ENCODE results near the gene KCNN2. TPM values are rescaled to one million over a fixed set of nuclear protein-coding genes. Genes with fewer than 3 reads are reported as not detected.

Gene KCNN2
- total RNA-seq = not detected in 2 replicates

DNA sequence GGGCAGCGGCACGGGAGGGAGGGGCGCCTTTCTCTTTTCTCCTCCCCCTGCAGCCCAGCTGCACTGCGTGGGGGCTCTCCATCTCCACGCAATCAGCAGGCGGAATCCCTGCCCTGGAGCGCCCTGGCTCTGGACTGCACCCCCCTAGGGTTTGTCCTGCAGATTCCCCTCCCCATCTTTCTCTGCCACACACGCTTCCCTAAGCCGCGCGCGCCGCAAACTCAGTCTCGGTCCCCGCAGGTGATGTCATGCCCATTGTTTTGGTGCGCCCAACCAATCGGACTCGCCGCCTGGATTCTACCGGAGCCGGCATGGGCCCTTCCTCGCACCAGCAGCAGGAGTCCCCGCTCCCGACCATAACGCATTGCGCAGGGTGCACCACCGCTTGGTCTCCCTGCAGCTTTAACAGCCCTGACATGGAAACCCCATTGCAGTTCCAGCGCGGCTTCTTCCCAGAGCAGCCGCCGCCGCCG lies at the start of gene KCNN2:
Gene KCNN2, plus strand, starts transcription at position 347 of the 473 bp plus-strand sequence. Its CDS starts 70 bp downstream, at position 417.
- no peak for DNase-seq
- no peaks in the 10 kb centered on the region for H3K9me3 Mint-ChIP-seq
- CTCF ChIA-PET = no interaction called here
- H3K27me3 Mint-ChIP-seq = peaks cover 49% of the 10 kb centered on the region
- ATAC-seq (ENCODE audit: low read depth) = no peak
- peak within 1 kb of the TSS; percentile 24 for H3K4me3 Mint-ChIP-seq
- POLR2A ChIA-PET = no interaction called here
- TF ChIP-seq, protein P1, sequence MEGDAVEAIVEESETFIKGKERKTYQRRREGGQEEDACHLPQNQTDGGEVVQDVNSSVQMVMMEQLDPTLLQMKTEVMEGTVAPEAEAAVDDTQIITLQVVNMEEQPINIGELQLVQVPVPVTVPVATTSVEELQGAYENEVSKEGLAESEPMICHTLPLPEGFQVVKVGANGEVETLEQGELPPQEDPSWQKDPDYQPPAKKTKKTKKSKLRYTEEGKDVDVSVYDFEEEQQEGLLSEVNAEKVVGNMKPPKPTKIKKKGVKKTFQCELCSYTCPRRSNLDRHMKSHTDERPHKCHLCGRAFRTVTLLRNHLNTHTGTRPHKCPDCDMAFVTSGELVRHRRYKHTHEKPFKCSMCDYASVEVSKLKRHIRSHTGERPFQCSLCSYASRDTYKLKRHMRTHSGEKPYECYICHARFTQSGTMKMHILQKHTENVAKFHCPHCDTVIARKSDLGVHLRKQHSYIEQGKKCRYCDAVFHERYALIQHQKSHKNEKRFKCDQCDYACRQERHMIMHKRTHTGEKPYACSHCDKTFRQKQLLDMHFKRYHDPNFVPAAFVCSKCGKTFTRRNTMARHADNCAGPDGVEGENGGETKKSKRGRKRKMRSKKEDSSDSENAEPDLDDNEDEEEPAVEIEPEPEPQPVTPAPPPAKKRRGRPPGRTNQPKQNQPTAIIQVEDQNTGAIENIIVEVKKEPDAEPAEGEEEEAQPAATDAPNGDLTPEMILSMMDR (IDR thresholded peaks at IDR 0.05) = no peak
- H3K27ac Mint-ChIP-seq = no peak within 1 kb of the TSS
- H3K36me3 Mint-ChIP-seq (ENCODE audit: low read depth) = no peaks in the 10 kb centered on the region
- peaks cover 9% of the 10 kb centered on the region for H3K4me1 Mint-ChIP-seq
- intact Hi-C loops (cut with micrococcal nuclease) = no loop called here

DNA sequence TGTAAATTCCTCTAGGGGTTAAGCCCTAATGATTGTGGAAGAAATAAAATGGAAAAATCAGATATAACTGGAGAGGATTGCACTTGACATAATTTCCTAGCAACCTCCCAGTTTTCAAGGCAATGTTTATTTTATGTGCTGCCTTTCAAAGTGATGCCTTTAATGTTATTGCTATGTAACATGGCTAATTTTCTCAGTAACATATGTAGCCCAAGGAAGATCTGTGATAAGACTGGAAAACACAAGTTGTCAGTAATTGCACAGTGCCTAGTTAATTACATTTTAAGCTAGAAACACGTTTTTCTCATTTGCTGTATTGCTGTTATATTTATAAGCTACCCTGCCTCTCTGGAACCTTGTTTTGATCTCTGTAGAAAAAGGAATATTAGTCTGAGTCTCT lies 49.2 kb upstream of the KCNN2 start:
- Mint-ChIP-seq H3K4me1 (no peaks in the 10 kb centered on the region), H3K36me3 (ENCODE audit: low read depth) (no peaks in the 10 kb centered on the region), H3K9me3 (no peaks in the 10 kb centered on the region), H3K27ac (no peak overlapping the region), H3K4me3 (no peak overlapping the region), H3K27me3 (no peaks in the 10 kb centered on the region)
- no peak for ATAC-seq (ENCODE audit: low read depth)
- ChIA-PET CTCF (no interaction called here), POLR2A (no interaction called here)
- no peak for DNase-seq
- TF ChIP-seq, protein P1 (IDR thresholded peaks at IDR 0.05) = no peak
- intact Hi-C loops (cut with micrococcal nuclease) = no loop called here

DNA sequence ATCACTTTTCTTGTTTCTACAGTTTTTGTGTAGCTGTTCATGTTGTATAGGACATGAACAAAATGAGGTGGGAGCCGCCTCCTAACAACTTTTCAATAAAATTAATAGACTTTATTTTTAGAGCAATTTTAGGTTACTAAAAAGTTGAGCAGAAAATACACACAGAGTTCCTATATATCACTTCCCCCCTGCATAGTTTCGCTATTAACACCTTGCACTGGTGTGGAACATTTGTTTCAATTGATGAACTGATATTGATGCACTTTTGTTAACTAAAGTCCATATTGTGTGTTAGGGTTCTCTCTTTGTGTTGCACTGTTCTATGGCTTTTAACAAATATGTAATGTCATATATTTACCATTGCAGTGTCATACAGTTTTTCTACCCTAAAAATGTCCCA lies 47.8 kb upstream of the KCNN2 start:
- intact Hi-C loops (cut with micrococcal nuclease) = no loop called here
- ATAC-seq (ENCODE audit: low read depth) = no peak
- ChIA-PET CTCF (no interaction called here), POLR2A (no interaction called here)
- TF ChIP-seq, protein P1 (IDR thresholded peaks at IDR 0.05) = no peak
- no peak overlapping the region for H3K4me3 Mint-ChIP-seq
- DNase-seq = no peak
- H3K4me1 Mint-ChIP-seq = no peaks in the 10 kb centered on the region
- no peaks in the 10 kb centered on the region for H3K36me3 Mint-ChIP-seq (ENCODE audit: low read depth)
- no peak overlapping the region for H3K27ac Mint-ChIP-seq
- no peaks in the 10 kb centered on the region for H3K9me3 Mint-ChIP-seq
- no peaks in the 10 kb centered on the region for H3K27me3 Mint-ChIP-seq

DNA sequence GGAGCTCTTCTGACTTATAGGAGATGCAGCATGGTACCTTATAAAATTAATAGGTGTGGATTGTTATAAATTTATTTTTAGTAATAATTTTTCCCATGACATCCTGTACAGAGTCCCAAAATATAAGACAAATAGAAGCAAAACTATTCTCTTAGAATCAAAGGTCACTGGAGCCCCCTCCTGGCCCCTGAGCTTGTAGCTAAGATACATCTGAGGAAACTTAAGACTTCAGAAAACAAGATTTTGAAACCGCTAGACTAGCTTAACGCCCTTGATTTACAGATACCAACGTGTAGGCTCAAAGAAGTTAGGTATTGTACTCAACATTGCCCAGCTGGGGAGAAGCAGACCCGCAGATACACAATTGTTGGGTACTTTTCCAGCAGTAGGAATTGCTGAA lies 45.7 kb upstream of the KCNN2 start:
- intact Hi-C loops (cut with micrococcal nuclease) = no loop called here
- DNase-seq (no peak), ATAC-seq (ENCODE audit: low read depth) (no peak)
- Mint-ChIP-seq H3K4me1 (no peaks in the 10 kb centered on the region), H3K4me3 (no peak overlapping the region), H3K27ac (no peak overlapping the region), H3K36me3 (ENCODE audit: low read depth) (no peaks in the 10 kb centered on the region), H3K9me3 (no peaks in the 10 kb centered on the region), H3K27me3 (no peaks in the 10 kb centered on the region)
- TF ChIP-seq, protein P1 (IDR thresholded peaks at IDR 0.05) = no peak
- POLR2A ChIA-PET = no interaction called here
- CTCF ChIA-PET = no interaction called here

DNA sequence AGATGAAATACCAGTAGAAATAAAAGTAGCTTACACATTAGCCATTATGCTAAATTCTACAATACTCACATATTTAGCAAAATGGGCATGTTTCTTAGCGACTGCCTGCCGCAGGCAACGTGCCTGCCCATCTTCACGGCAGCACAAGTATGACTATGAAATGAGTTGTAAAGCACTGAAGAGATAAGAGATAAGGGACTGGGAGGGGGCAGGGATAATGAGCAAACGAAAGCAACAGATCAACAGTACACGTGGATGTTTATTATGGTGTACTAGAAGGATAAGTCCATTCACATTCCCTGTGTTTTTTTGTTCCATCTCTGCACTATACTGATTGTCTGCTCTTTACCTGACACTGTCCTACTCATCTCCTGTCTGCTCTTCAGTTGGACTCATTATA lies 44.1 kb upstream of the KCNN2 start:
- peaks cover 4% of the 10 kb centered on the region for H3K27me3 Mint-ChIP-seq
- DNase-seq (no peak), ATAC-seq (ENCODE audit: low read depth) (no peak)
- H3K36me3 Mint-ChIP-seq (ENCODE audit: low read depth) = no peaks in the 10 kb centered on the region
- no peak overlapping the region for H3K27ac Mint-ChIP-seq
- no peaks in the 10 kb centered on the region for H3K4me1 Mint-ChIP-seq
- CTCF ChIA-PET = no interaction called here
- TF ChIP-seq, protein P1 (IDR thresholded peaks at IDR 0.05) = no peak
- no peaks in the 10 kb centered on the region for H3K9me3 Mint-ChIP-seq
- intact Hi-C loops (cut with micrococcal nuclease) = no loop called here
- POLR2A ChIA-PET = no interaction called here
- H3K4me3 Mint-ChIP-seq = no peak overlapping the region
